ENCODE results near the gene AMPD3.

Gene AMPD3

DNA sequence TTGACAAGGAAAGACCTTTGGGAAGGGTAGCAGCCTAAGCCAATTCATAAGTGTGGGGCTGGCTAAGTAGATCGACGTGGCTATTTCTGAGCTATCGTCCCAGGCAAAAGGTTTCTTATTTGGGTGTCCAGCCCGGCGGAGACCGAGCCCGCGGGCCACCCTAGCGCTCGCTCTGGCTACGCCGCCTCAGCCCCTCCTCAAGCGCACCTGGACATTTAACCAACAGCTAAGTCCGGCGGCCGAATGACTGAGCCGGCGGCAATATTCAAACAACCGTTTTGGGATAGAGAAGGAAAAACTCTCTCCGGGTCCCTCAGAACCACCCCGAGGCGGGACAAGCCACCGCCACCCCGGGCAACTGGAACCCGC lies 85.5 kb downstream of the AMPD3 start:
- Histone ChIP-seq H3K4me3 (ENCODE audit: low read length in 2 of 2) (peak overlapping the region; percentile 79 to 84), H3K36me3 (ENCODE audit: control insufficient read depth in 2 of 2, insufficient read depth in 2 of 2, low read length in 2 of 2) (no peaks in the 10 kb centered on the region), H3K4me1 (ENCODE audit: control insufficient read depth, insufficient read depth, low read length) (no peaks in the 10 kb centered on the region), H3K9ac (ENCODE audit: low read length in 2 of 2) (peak overlapping the region; percentile 86 to 88), H3K27ac (ENCODE audit: low read length) (peak overlapping the region; percentile 56), H3K27me3 (ENCODE audit: control insufficient read depth in 1 of 2, insufficient read depth in 2 of 2, low read length in 2 of 2) (no peaks in the 10 kb centered on the region), H3K9me3 (ENCODE audit: control insufficient read depth in 2 of 2, low read length in 2 of 2) (no peaks in the 10 kb centered on the region)

DNA sequence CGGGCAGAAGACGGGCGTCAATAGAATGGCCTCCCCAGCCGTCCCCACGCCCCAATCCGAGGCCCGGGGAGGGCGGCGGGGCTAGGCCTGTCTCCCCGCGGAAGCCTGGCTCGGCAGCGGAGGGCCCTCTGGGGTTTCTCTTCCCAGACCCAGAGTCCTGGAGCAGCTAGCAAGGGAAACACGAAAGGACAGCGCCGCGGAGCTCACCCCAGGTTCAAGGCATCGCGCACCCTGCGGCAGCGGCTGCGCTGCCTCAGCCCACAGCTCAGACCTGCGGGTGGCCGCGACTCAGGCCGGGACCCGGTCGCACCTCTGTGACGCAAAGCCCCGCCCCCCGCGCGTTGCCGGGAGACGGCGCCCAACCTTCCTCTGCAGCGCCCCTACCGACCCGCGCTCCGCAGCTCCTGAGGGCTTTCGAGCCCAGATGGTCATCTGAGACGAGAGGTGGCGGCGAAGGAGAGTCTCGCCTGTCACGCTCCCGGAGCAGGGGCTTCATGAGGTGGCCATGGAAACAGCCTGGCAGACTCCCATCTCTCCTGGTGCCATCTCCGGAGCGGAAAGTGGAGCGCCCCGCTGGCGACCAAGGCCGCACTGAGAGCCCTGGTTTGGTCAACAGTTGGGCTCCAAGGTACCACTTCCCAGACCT lies 86.0 kb downstream of the AMPD3 start, which contains the start of gene RNF141:
TSS of gene RNF141 (minus strand) at position 273 of the 646 bp plus-strand sequence. CDS start 7,029 bp downstream, outside the sequence.
- H3K9ac ChIP-seq (ENCODE audit: low read length in 2 of 2), result peak within 1 kb of the TSS; percentile 86 to 88
- H3K27ac ChIP-seq (ENCODE audit: low read length), result peak within 1 kb of the TSS; percentile 56
- H3K27me3 ChIP-seq (ENCODE audit: control insufficient read depth in 1 of 2, insufficient read depth in 2 of 2, low read length in 2 of 2), result no peaks in the 10 kb centered on the region
- H3K36me3 ChIP-seq (ENCODE audit: control insufficient read depth in 2 of 2, insufficient read depth in 2 of 2, low read length in 2 of 2), result no peaks in the 10 kb centered on the region
- H3K9me3 ChIP-seq (ENCODE audit: control insufficient read depth in 2 of 2, low read length in 2 of 2), result no peaks in the 10 kb centered on the region
- H3K4me1 ChIP-seq (ENCODE audit: control insufficient read depth, insufficient read depth, low read length), result no peaks in the 10 kb centered on the region
- peak within 1 kb of the TSS; percentile 79 to 84 for H3K4me3 ChIP-seq (ENCODE audit: low read length in 2 of 2)

DNA sequence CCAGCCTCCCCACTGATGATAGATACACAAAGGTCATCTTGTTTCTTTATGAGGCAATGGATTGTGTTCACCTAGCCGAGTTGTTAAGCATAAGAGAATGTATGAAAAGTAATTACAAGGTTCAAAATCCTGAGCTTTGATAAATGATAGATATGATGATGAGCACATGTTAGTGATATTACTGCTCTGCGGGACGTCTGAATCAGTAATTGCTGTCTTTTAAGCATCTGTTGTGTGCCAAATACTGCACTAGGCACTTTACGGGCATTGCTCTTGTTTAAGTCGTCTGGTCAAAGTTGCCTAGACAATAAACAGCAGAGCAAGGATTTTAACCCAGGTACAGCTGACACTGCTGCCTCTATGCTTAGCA lies 86.5 kb downstream of the AMPD3 start:
- Histone ChIP-seq H3K9ac (ENCODE audit: low read length in 2 of 2) (peak overlapping the region; percentile 43 to 88), H3K4me1 (ENCODE audit: control insufficient read depth, insufficient read depth, low read length) (no peaks in the 10 kb centered on the region), H3K9me3 (ENCODE audit: control insufficient read depth in 2 of 2, low read length in 2 of 2) (no peaks in the 10 kb centered on the region), H3K27ac (ENCODE audit: low read length) (no peak overlapping the region), H3K36me3 (ENCODE audit: control insufficient read depth in 2 of 2, insufficient read depth in 2 of 2, low read length in 2 of 2) (no peaks in the 10 kb centered on the region), H3K27me3 (ENCODE audit: control insufficient read depth in 1 of 2, insufficient read depth in 2 of 2, low read length in 2 of 2) (no peaks in the 10 kb centered on the region), H3K4me3 (ENCODE audit: low read length in 2 of 2) (peak overlapping the region; percentile 79 to 84)

DNA sequence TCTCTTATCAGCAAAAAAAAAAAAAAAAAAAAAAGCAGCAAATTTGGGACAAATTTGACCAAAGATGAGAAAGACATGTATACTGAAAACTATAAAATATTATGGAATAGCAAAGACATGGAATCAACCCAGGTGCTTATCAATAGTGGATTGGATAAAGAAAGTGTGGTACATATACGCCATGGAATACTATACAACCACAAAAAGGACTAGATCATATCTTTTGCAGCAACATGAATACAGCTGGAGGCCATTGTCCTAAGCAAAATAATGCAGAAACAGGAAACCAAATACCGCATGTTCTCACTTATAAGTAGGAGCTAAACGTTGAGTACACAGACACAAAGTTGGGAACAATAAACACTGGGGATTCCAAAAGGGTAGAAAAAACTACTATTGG lies 87.7 kb downstream of the AMPD3 start:
- H3K36me3 ChIP-seq (ENCODE audit: control insufficient read depth in 2 of 2, insufficient read depth in 2 of 2, low read length in 2 of 2), result no peaks in the 10 kb centered on the region
- H3K27me3 ChIP-seq (ENCODE audit: control insufficient read depth in 1 of 2, insufficient read depth in 2 of 2, low read length in 2 of 2), result no peaks in the 10 kb centered on the region
- H3K9ac ChIP-seq (ENCODE audit: low read length in 2 of 2), result no peak overlapping the region
- H3K9me3 ChIP-seq (ENCODE audit: control insufficient read depth in 2 of 2, low read length in 2 of 2), result no peaks in the 10 kb centered on the region
- H3K4me3 ChIP-seq (ENCODE audit: low read length in 2 of 2), result no peak overlapping the region
- no peak overlapping the region for H3K27ac ChIP-seq (ENCODE audit: low read length)
- no peaks in the 10 kb centered on the region for H3K4me1 ChIP-seq (ENCODE audit: control insufficient read depth, insufficient read depth, low read length)

DNA sequence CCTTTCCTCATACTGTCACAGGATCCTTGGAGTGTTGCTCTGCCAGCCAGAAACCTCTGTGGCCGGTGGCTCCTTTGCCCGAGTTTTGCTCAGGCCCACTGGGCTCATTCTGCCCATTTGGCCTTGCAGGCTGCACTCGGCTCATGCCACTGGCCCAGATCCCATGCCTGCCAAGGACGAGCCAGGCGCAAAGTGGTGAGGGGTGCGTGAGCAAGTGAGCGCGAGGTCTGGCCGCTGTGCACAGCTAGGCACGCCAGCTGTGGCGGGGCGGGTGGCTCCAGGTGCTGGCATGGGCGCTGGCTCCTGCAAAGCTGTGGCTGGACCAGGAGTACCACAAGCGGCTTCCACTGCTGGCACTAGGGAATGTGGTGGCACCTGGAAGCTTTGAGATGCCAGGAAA lies 88.7 kb downstream of the AMPD3 start:
- Histone ChIP-seq H3K27me3 (ENCODE audit: control insufficient read depth in 1 of 2, insufficient read depth in 2 of 2, low read length in 2 of 2) (no peaks in the 10 kb centered on the region), H3K36me3 (ENCODE audit: control insufficient read depth in 2 of 2, insufficient read depth in 2 of 2, low read length in 2 of 2) (no peaks in the 10 kb centered on the region), H3K9ac (ENCODE audit: low read length in 2 of 2) (no peak overlapping the region), H3K4me3 (ENCODE audit: low read length in 2 of 2) (no peak overlapping the region), H3K27ac (ENCODE audit: low read length) (no peak overlapping the region), H3K4me1 (ENCODE audit: control insufficient read depth, insufficient read depth, low read length) (no peaks in the 10 kb centered on the region), H3K9me3 (ENCODE audit: control insufficient read depth in 2 of 2, low read length in 2 of 2) (no peaks in the 10 kb centered on the region)

DNA sequence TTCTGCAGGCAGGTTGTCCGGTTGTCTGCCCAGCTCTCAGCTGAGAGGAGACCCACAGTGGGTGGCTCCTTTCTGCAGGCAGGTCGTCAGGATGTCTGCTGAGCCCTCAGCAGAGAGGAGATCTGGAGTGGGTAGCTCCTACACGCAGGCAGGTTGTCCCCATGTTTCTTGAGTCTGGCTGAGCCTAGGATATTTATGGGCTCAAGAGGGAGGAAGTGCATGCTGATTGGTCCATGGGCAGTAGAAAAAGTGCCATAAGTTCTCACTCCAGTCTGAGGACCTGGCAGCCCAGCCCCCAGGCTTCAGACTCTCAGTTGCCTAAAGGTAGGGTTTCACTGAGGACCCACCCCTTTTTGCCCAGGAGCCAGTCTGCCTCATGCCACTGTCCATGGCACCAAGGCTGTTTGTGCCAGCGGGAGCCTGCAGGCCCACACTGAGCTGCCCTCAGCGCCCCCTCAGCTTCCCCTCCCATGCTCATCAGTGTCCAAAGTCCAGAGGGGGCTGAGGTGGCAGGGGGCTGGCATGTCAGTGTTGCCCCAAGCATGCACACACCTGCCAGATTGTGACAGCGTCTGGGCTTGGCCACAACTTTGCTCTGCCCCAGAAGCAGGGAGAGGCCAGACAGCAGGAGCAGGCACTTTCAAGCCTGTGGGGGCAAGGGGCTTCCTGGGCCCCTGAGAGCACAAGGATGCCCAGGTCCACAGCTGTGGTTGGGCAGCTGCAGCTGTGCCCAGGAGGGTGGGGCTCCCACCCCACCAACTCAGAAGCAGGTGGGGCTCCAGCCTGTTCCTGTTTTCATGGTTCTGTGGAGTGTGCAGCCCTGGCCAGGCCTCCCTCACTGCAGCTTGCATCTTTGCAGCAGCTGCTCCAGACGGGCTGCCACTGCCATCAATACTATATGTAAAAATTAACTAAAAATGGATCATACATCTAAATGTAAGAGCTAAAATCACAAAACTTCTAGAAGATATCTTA lies 89.7 kb downstream of the AMPD3 start:
- H3K36me3 ChIP-seq (ENCODE audit: control insufficient read depth in 2 of 2, insufficient read depth in 2 of 2, low read length in 2 of 2), result no peaks in the 10 kb centered on the region
- H3K9ac ChIP-seq (ENCODE audit: low read length in 2 of 2), result no peak overlapping the region
- H3K4me3 ChIP-seq (ENCODE audit: low read length in 2 of 2), result no peak overlapping the region
- no peak overlapping the region for H3K27ac ChIP-seq (ENCODE audit: low read length)
- H3K9me3 ChIP-seq (ENCODE audit: control insufficient read depth in 2 of 2, low read length in 2 of 2), result no peaks in the 10 kb centered on the region
- no peaks in the 10 kb centered on the region for H3K27me3 ChIP-seq (ENCODE audit: control insufficient read depth in 1 of 2, insufficient read depth in 2 of 2, low read length in 2 of 2)
- H3K4me1 ChIP-seq (ENCODE audit: control insufficient read depth, insufficient read depth, low read length), result no peaks in the 10 kb centered on the region

DNA sequence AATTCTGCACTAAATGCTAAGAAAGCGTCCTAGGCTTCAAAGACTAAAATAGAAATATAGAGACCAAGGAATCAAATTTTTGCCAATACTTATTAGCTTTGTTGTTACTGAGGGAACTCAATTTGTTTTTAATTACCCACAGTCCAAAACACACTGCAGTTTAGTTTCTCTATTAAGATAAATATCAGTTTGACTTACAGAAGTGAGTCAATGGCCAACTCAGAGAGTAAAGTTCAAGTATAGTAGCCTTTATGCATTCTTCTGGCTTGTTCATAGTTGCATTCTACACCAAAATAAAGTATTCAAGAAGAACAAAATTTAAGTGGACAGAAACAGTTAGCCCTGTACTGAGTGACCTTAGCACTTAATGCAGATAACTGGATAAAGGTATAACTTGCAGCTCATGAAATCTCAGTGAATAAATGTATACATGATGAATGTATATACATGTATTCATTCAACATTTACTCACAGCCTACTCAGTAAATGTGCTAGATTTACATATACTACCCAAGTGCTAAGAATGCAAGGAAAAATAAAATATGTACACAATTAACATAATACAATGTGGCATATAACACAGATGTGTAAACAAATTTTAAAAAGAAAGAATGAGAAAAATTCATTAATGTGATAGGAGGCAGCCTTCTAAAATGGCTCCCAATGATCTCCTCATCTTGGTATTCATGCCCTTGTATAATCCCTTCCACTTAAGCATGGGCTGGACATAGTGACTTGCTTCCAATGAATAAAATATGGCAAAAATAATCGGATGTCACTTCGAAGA lies 95.6 kb downstream of the AMPD3 start:
- Histone ChIP-seq H3K27me3 (ENCODE audit: control insufficient read depth in 1 of 2, insufficient read depth in 2 of 2, low read length in 2 of 2) (no peaks in the 10 kb centered on the region), H3K4me3 (ENCODE audit: low read length in 2 of 2) (no peak overlapping the region), H3K27ac (ENCODE audit: low read length) (no peak overlapping the region), H3K4me1 (ENCODE audit: control insufficient read depth, insufficient read depth, low read length) (no peaks in the 10 kb centered on the region), H3K36me3 (ENCODE audit: control insufficient read depth in 2 of 2, insufficient read depth in 2 of 2, low read length in 2 of 2) (no peaks in the 10 kb centered on the region), H3K9ac (ENCODE audit: low read length in 2 of 2) (no peak overlapping the region), H3K9me3 (ENCODE audit: control insufficient read depth in 2 of 2, low read length in 2 of 2) (no peaks in the 10 kb centered on the region)

DNA sequence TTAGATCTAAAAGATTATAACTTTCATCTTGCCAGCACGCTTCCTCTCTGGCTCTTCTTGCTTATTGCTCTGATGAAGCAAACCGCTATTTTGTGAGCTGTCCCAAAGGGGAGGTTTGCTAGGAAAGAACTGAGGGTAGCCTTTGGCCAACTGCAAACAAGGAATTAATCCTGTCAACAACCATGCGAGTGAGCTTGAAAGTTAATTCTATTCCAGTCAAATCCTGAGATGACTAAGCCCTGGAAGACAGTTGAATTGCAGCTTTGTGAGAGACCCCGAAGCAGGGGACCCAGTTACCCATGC lies 96.2 kb downstream of the AMPD3 start:
- H3K27me3 ChIP-seq (ENCODE audit: control insufficient read depth in 1 of 2, insufficient read depth in 2 of 2, low read length in 2 of 2), result no peaks in the 10 kb centered on the region
- no peaks in the 10 kb centered on the region for H3K9me3 ChIP-seq (ENCODE audit: control insufficient read depth in 2 of 2, low read length in 2 of 2)
- H3K4me3 ChIP-seq (ENCODE audit: low read length in 2 of 2), result no peak overlapping the region
- H3K27ac ChIP-seq (ENCODE audit: low read length), result no peak overlapping the region
- H3K36me3 ChIP-seq (ENCODE audit: control insufficient read depth in 2 of 2, insufficient read depth in 2 of 2, low read length in 2 of 2), result no peaks in the 10 kb centered on the region
- no peaks in the 10 kb centered on the region for H3K4me1 ChIP-seq (ENCODE audit: control insufficient read depth, insufficient read depth, low read length)
- no peak overlapping the region for H3K9ac ChIP-seq (ENCODE audit: low read length in 2 of 2)

DNA sequence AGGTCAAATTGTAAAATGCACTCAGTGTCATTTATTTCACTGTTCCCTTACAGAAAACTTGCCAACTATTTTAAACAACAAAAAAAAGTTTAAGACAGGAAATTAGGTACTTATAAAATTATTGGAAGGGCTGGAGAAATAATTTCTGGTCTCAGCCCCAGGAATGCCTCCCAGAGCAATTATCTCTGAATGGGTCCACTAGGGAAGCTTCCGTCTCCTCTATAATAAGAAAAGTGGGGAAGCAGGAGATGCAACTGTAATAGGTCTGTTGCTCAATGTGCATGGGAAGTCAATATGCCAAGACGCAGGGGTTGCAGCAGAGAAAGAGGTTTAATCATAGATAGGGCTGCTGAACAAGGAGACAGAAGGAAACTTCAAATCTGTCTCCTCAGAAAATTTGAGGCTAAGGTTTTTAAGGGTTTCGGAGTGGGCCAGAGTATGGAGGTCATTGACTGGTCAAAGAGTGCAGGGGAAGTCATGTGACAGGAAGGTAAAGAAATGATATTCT lies 96.8 kb downstream of the AMPD3 start:
- Histone ChIP-seq H3K27ac (ENCODE audit: low read length) (no peak overlapping the region), H3K9ac (ENCODE audit: low read length in 2 of 2) (no peak overlapping the region), H3K27me3 (ENCODE audit: control insufficient read depth in 1 of 2, insufficient read depth in 2 of 2, low read length in 2 of 2) (no peaks in the 10 kb centered on the region), H3K4me3 (ENCODE audit: low read length in 2 of 2) (no peak overlapping the region), H3K36me3 (ENCODE audit: control insufficient read depth in 2 of 2, insufficient read depth in 2 of 2, low read length in 2 of 2) (no peaks in the 10 kb centered on the region), H3K4me1 (ENCODE audit: control insufficient read depth, insufficient read depth, low read length) (no peaks in the 10 kb centered on the region), H3K9me3 (ENCODE audit: control insufficient read depth in 2 of 2, low read length in 2 of 2) (no peaks in the 10 kb centered on the region)

DNA sequence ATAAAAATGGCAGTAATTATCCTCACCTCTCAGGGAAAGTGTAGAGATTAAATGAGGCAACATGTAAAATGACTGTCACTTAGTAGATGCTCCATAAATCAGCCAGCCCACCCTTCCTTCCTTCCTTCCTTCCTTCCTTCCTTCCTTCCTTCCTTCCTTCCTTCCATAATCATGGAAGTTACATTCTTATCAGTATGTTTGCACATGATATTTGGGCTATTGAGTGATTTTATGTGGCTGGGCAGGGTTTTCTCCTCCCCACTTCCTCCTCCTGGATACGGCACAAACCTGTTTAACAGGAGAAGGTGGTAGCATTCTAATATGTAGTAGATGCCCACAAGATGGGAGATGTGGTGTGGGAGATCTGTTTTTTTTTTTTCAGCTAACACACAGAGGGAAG lies 101.5 kb downstream of the AMPD3 start:
- Histone ChIP-seq H3K4me1 (ENCODE audit: control insufficient read depth, insufficient read depth, low read length) (no peaks in the 10 kb centered on the region), H3K9ac (ENCODE audit: low read length in 2 of 2) (no peak overlapping the region), H3K27ac (ENCODE audit: low read length) (no peak overlapping the region), H3K9me3 (ENCODE audit: control insufficient read depth in 2 of 2, low read length in 2 of 2) (no peaks in the 10 kb centered on the region), H3K4me3 (ENCODE audit: low read length in 2 of 2) (no peak overlapping the region), H3K27me3 (ENCODE audit: control insufficient read depth in 1 of 2, insufficient read depth in 2 of 2, low read length in 2 of 2) (no peaks in the 10 kb centered on the region), H3K36me3 (ENCODE audit: control insufficient read depth in 2 of 2, insufficient read depth in 2 of 2, low read length in 2 of 2) (no peaks in the 10 kb centered on the region)
